Hematopoietic multipotent progenitor cell treated with erythropoietin and hydrocortisone succinate and interleukin-3 and kit ligand, for 15 days (in vitro differentiated cells): Measurements from ENCODE around the gene RXYLT1.
A peak's percentile ranks its signal among the peaks of the same experiment; 100 is the strongest.
"Not testable (repeated sequence)": the region's sequence is repeated elsewhere in the genome, so short reads cannot be mapped to it uniquely, and the experiment has no call there.

ENCODE experiments used
- DNase-seq: peaks from one replicate; pipeline ENCODE4 v3.0.0-alpha.2; 2015; ENCODE audit warnings: low spot score

Gene RXYLT1, protein sequence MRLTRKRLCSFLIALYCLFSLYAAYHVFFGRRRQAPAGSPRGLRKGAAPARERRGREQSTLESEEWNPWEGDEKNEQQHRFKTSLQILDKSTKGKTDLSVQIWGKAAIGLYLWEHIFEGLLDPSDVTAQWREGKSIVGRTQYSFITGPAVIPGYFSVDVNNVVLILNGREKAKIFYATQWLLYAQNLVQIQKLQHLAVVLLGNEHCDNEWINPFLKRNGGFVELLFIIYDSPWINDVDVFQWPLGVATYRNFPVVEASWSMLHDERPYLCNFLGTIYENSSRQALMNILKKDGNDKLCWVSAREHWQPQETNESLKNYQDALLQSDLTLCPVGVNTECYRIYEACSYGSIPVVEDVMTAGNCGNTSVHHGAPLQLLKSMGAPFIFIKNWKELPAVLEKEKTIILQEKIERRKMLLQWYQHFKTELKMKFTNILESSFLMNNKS

DNA sequence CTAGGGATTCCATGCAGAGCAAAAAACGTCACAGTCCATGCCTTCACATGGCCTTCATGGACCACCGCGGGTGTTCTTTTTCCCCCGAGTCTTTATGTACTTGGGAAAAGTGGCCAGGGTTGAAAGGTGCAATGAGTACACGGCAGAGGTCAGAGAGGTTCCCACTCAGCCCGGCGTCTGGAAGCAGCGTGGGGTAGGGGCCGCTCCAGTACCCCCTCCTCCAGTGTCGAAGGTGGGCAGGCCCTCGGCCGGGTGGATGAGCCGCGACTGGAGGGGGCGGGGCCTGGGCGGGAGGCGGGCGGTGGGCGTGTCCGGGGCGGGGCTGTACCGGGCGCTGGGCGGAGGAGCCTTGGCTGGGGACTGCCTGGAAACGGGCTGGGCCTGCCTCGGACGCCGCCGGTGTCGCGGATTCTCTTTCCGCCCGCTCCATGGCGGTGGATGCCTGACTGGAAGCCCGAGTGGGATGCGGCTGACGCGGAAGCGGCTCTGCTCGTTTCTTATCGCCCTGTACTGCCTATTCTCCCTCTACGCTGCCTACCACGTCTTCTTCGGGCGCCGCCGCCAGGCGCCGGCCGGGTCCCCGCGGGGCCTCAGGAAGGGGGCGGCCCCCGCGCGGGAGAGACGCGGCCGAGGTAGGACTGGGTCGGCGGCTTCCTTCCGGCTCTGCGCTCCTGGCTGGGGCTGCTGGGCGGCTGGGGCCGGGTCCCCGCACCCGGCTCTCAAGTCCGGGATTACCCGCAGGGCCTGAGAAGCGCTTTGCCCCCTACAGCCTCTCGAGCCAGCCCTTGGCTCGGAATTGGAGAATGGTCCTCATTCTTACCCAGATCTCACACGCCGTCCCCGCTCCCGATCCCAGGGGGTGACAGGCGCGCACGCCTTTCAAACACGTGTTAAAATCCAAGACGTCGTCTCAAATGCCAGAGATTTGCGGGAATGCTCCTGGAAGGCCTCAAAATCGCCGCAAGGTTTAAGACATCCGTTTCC is at the start of gene RXYLT1:
Gene RXYLT1, plus strand, starts transcription at position 412 of the 984 bp plus-strand sequence. Its CDS starts 52 bp downstream, at position 464.
- DNase-seq: peak; percentile 78

DNA sequence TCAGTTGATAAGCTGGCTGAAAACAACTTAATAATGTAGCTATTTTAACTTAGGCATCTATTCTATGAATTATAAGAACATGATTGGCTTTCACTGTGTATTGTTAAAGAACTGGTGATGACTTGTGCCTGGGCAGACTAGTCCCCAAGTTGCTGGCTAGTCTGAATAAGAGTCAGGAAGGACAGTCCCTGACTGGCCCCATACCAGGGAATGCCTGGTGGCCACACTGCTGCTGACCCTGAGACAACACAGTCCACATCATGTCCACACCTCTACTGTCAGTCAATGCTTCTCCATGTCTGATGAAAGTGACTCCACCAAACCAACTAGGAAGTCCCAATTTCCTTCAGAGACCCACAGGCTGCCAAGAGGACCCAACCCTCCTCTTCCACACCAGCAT is 46.9 kb upstream of the RXYLT1 start:
- DNase-seq: not testable (repeated sequence)

DNA sequence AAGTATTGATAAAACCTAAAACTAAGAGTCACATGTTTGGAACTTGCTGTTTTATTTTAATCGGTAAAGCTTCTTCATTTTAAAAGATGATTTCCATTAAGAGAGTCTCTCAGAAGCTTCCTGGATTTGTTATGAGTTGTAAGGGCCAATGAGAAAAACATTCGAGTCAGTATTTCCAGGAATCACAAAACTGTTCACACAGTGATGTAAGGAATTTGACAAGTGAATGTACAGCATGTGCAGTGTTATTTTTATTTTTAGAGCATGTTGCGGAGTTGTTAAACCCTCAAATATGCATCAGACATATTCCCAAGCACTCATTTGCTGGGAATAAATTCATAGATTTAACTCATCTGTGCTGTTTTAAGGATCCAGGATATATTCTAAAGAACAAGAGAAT is 46.1 kb upstream of the RXYLT1 start:
- DNase-seq: not testable (repeated sequence)

DNA sequence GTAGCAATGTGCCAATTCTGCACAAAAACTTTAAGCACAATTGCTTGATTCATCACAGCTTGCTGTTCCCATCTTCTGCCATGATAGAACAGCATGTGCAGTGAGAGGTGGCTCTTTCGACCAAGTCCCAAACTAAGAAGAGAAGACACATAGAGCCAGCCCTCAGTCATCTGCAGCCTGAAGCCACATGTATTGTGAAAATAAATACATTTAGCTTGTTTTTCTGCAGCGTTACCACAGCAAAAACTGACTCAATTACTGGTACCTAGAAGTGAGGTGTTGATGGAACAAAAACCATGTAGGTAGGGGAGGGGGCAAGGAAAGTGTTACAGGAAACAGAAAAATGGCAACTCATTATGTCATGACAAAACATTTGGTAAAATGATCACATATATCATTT is 39.2 kb upstream of the RXYLT1 start:
- DNase-seq: not testable (repeated sequence)

DNA sequence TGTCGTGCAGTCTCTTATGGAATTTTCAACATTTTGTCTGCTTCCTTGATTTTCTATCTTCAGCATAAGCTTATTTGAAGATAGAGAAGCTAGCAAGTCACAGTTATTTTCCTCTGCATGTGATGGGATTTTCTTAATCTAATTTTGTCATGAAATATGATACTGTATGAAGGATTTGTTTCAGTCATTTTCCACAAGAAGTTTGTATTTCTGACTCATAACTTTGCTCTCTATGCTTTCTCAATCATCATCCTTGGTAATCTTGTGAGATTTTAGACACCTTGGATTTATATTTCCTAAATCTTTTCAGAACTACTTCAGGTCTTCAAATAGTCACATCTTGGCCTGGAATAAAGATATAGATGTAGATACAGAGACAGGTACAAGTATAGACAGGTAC is 38.3 kb upstream of the RXYLT1 start:
- DNase-seq: not testable (repeated sequence)

DNA sequence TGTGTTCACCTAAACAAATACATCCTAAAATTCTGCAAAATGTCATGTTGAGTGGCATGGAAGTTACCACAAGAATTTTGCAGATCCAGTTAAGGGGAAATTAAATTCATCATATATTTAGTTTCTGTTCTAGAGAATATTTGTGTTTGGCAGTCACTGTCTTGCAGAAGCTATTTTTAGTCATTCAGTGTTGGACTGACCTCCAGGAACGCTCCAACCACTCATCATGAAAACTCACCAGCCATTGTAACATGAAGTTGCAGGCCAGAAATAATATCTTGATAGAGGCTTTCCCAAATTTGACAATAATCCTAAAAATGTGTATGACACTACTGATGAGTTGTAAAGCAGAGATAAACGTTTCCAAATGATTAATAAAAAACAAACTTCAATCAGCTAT is 35.6 kb upstream of the RXYLT1 start:
- DNase-seq: not testable (repeated sequence)

DNA sequence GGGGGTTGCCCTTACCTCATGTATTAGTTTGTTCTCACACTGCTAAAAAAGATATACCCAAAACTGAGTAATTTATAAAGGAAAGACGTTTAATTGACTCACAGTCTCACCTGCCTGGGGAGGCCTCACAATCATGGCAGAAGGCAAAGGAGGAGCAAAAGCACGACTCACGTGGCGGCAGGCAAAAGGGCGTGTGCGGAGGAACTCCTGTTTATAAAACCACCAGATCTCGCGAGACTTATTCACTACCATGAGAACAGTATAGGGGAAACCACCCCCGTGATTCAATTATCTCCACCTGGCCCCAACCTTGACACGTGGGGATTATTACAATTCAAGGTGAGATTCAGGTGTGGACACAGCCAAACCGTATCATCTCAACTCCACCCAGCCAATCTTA is 33.2 kb upstream of the RXYLT1 start:
- not testable (repeated sequence) for DNase-seq

DNA sequence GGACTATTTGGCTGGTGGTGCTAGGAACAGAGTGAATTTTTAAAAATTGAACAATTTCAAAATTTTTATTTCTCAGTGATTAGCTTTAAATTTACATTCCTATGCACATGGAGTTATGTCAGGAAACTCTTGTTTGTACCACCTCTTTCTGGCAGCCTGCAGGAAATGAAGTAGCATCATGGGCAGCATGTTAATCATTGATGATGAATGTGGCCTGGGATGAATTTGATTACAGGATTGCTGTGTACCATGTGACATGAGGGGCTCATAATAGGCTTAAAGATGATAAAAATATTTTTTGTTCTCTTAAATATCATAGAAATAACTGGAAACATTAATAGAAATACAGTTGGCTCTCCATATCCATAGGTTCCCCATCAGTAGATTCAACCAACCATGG is 32.6 kb upstream of the RXYLT1 start:
- not testable (repeated sequence) for DNase-seq

DNA sequence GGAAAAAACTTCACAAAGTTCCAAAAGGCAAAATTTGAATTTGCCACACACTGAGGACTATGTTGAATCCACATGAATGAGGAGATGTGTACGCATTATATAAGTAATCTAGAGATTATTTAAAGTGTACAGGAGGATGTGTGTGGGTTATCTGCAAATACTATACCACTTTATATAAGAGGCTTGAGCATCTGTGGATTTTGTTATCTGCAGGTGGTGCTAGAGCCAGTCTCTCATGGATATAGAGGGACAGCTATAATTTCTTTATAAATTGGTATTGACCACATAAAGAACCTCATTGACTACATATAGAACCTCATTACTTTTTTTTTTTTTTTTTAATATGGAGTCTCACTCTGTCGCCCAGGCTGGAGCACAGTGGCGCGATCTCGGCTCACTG is 32.2 kb upstream of the RXYLT1 start:
- DNase-seq: no peak

DNA sequence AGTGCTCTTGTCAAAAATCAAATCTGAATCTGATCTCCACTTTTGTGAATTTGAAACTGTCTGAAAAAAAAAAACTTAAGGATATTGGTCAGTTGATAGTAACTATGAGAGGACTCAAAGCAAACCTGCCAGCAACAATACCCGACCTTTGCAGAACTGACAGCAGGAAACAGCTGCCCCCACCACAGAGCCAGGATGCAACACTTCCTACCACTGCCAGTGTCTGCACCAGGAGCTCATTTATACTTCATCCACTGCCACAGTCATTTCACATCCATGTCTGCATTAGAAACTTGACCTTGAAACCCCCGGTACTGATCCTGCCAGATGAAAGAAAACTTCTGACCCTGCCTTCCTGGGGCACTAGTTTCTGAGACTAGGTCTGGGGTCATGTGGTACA is 27.4 kb upstream of the RXYLT1 start:
- no peak for DNase-seq

DNA sequence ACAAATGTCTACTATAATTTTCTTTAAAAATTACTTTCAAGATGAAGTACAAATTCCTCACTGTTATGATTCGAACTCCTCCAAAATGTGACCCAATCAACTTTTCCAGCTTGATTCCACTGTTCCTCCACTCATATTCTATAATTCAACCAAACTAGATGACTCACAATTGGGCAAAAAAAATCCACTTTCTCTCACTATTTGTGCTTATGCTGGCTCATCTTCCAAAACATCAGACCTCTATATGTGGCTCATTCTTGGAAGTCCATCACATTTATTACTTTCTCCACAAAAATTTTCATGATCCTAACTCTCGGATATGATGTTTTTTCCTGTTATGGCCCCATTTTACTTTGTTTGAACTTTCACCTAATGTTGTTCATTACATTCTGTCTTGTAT is 26.9 kb upstream of the RXYLT1 start:
- no peak for DNase-seq

DNA sequence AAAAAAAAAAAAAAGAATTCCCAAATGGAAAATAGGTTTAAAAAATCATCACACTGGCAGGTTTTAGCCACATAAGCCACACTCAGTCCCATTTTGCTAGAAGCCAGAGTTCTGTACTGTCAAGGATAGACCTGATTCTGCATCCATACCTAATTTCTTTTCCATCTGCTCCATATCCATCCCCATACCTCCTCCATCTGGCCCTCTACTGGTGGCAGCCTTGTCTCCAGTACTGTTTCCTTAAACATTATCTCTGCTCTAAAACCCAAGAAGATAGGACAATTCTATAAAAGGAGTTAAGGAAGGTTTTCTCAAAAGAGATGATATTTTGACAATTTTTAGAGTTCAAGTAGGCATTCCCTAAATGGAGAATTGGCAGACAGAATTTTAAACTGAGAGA is 26.0 kb upstream of the RXYLT1 start:
- no peak for DNase-seq

DNA sequence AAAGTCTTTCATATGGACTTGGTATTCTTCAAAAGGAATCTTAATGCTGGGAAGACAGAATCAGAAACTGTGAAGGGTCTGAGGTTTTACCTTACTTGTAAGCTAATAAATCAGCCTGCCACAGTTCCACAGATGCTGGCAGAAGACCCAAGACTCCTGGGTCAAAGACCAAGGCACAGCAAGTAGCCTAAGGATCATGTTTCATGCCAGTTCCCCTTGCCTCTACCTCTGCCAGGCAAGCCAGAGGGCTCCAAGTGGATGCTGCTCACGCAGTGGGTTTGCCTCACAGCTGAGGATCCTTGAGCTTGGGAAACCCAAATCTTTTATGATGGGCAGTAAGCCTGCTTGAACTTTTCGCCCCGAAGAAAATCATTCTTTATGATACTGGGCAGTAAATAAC is 15.2 kb upstream of the RXYLT1 start:
- DNase-seq: no peak

DNA sequence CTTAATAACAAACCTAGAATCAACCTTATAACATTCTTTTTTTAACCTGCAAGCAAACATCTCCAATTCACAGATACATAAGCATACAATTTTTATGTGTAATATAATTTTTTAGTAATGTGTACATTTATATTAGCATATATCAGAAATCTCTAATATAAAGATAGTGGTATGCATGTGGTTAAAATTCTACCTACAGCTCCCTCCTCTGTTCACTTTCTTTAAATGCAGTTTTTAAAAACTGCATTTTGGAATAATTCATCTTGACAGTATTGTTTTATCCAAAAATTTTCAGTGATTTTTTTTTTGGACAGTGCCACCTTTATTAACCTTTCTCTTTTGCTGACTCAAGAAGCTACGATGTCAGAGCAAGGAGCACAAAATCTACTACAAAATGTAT is 13.2 kb upstream of the RXYLT1 start:
- DNase-seq: no peak

DNA sequence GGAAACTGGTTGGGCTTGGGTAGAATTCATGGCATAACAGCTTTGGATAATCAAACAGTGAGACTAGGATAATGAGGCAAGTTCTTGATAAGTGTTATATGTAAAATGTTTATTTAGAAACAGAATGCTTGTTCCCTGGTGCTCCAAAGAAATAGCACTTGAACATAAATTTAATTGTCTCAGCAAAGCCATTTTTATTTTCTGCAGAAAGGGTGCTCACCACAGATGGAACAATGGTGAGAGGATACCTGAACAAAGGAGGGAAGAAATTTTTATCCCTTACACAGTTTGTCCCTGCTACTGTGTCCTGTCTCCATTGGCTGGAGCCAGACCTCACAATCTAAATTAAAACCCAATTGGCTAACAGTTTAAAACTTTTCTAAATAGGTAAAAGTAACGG is 9.3 kb upstream of the RXYLT1 start:
- no peak for DNase-seq

DNA sequence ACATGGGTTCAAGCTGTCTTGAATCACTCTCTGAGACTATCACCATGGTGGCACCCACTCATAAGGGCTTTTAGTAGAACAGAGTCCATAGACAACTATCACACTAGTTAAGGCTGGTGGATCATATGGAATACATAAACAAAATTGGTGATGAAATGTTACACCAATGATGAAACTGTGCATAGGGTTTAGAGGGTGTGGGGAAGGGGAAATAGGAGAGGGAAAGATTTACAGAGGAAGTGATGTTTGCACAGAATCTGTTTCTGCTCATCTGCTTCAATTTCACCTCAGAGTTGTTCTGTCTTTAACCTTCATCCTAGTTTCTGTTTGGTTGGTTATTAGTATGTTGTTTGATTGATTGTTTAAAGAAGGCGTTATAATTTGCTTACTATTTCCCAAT is 2.4 kb upstream of the RXYLT1 start:
- no peak for DNase-seq

DNA sequence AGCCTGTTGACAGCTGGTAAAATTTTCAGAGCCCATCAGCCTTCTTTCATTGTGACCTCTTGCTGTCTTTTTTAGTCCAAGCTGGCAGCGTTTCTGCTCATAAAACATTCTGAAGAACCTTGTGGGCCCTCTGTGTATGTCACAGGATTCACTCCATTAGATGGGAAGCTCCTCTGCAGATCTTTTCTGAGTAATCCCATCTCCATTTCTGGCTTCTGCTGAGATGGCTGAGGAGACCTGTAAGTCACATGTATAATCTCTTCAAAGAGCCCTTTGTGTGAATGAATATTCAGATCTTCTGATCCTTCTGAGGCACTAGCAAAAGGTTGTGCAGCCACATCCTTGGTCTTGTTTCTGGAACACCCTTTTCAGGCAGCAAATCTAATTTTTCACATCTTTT is 2.8 kb downstream of the RXYLT1 start:
- no peak for DNase-seq

DNA sequence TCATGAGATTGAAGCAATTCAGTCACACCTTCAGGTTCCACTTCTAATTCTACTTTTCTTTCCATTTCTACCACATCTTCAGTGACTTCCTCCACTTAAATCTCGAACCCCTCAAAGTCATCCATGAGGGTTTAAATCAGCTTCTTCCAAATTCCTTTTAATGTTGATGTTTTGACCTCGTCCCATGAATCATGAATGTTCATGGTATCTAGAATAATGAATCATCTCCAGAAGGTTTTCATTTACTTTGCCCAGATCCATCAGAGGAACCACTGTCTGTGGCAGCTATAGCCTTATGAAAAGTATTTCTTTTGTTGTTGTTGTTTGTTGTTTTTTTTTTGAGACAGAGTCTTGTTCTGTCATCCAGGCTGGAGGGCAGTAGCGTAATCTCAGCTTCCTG is 7.6 kb downstream of the RXYLT1 start:
- DNase-seq: no peak

DNA sequence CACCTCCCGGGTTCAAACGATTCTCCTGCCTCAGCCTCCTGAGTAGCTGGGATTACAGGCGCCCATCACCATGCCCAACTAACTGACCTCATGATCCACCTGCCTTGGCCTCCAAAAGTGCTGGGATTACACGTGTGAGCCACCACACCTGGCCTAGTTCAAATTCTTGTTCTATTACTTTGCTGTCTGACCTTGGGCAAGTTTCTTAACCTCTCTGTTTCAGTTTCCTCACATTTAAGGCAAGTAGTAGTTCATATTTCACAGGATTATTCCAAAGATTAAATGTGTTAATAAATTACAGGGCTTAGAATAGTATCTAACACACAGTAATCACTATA is 10.9 kb downstream of the RXYLT1 start:
- no peak for DNase-seq

DNA sequence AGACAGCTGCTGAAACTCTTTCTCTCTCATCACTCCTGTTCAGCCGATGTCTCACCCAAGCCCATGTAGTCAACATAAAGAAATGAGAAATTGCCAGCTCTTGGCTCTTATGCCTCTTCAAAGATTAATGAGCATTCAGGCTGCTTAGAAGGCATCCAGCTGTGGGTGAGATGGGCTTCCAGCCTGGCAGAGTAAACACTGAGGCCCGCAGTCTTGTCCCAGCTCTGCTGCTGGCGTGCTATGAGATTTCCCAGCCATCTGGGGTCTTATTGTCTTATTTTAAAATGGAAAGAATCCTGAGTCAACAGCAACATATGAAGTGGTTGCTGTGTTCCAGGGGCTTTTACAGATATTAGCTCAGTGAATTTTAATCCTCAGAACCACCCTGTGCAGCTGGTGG is 12.6 kb downstream of the RXYLT1 start:
- no peak for DNase-seq

DNA sequence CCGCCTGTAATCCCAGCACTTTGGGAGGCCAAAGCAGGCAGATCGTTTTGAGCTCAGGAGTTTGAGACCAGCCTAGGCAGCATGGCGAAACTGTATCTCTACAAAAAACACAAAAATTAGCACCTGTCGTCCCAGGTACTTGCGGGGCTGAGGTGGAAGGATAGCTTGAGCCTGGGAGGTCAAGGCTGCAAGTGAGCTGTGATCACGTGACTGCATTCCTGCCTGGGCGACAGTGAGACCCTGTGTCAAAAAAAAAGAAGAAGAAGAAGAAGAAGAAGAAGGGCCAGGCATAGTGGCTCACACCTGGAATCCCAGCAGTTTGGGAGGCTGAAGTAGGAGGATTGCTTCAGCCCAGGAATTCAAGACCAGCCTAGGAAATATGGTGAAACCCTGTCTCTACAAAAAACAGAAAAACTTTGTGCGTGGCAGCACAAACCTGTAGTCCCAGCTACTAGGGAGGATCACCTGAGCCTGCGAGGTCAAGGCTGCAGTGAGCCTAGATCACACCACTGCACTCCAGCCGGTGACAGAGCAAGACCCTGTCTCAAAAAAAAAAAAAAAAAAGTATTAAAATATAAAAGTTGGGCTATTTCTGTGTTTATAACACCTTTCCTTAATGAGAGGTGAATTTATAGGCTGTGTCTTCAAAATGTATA is 15.5 kb downstream of the RXYLT1 start:
- DNase-seq: no peak

DNA sequence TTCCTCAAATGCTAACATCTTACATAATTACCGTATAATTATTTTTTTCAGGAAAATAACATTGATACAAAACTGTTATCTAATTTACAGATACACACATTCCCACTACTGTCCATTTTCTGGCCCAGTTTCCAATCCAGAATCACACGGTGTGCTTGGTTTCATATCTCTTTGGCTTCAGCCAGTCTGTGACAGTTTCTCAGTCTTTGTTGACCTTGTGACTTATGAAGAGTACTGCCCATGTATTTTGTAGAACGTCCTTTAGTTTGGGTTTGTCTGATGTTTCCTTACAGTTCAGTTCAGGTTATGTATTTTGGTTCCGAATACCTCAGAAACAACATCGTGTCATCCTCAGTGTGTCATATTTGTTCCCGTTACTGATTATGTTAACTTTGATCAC is 16.2 kb downstream of the RXYLT1 start:
- no peak for DNase-seq
